ENCODE data around the gene SCAMP3.

- TF ChIP-seq CTCF (IDR thresholded peaks at IDR 0.05) (no peak), POLR2A (IDR thresholded peaks at IDR 0.05) (no peak)
These were observed 4.4 kb upstream of the SCAMP3 start for GRCh38 chr1:155266553-155266952.
